SJCRH30 (cell line): Measurements from ENCODE around the gene SLC6A6. TPM values are rescaled to one million over a fixed set of nuclear protein-coding genes. Genes with fewer than 3 reads are reported as not detected.

Experiments used
- DNase-seq, 2 experiments: peaks; one replicate each; pipeline ENCODE4 v3.0.0-alpha.2; 2015 to 2020
- H3K27ac ChIP-seq: fragments of 250-450 bp; sonication (Bioruptor Pico); 2 replicates; pipeline ENCODE4 v1.5.1; 2020; ENCODE audit warnings: mild to moderate bottlenecking, moderate library complexity
- H3K27me3 ChIP-seq: fragments of 250-450 bp; sonication (Bioruptor Pico); 2 replicates; pipeline ENCODE4 v1.5.1; 2020; ENCODE audit warnings: mild to moderate bottlenecking, moderate library complexity
- H3K36me3 ChIP-seq: fragments of 250-450 bp; sonication (Bioruptor Pico); 2 replicates; pipeline ENCODE4 v1.5.1; 2020; ENCODE audit warnings: mild to moderate bottlenecking, moderate library complexity
- H3K4me1 ChIP-seq: fragments of 250-450 bp; sonication (Bioruptor Pico); 2 replicates; pipeline ENCODE4 v1.5.1; 2020; ENCODE audit warnings: mild to moderate bottlenecking, moderate library complexity
- H3K4me3 ChIP-seq: fragments of 250-450 bp; sonication (Bioruptor Pico); 2 replicates; pipeline ENCODE4 v1.5.1; 2020; ENCODE audit warnings: mild to moderate bottlenecking, moderate library complexity
- H3K9me3 ChIP-seq: fragments of 250-450 bp; sonication (Bioruptor Pico); replicated peaks from 2 replicates; pipeline ENCODE4 v1.5.1; 2020; ENCODE audit warnings: mild to moderate bottlenecking, moderate library complexity
- total RNA-seq: library from RNA; depleted of rRNA; stranded (reverse); fragments of >200 nt; shearing (Covaris generic); gene quantifications from 2 replicates; pipeline ENCODE4 v1.2.3, GENCODE V29; 2014; rRNA removed

SLC6A6 gene
- total RNA-seq = 10.5 and 10.9 TPM in 2 replicates

- Histone ChIP-seq H3K4me3 (peak within 1 kb of the TSS; percentile 76), H3K27me3 (0 out of 2 replicates have a peak, but pooled peaks cover 4% of the 10 kb centered on the region), H3K9me3 (no peaks in the 10 kb centered on the region), H3K4me1 (0 out of 2 replicates have a peak, but pooled peaks cover 4% of the 10 kb centered on the region), H3K27ac (peak within 1 kb of the TSS; percentile 25; the same call in 1 of the 2 replicates), H3K36me3 (no peaks in the 10 kb centered on the region)
- peak; percentile 90 for DNase-seq
Observed at GRCh38 chr3:14402304-14402811, at the start of gene SLC6A6. SLC6A6 (plus strand) TSS chr3:14402606; CDS start chr3:14443635, 41,029 bp downstream.

- Histone ChIP-seq H3K36me3 (no peaks in the 10 kb centered on the region), H3K27me3 (no peaks in the 10 kb centered on the region)
- peak in 1 of 2 experiments; percentile 52 for DNase-seq
Observed at GRCh38 chr3:14353502-14353901, 48.9 kb upstream of the SLC6A6 start.

GRCh38 chr3:14357463-14357862, 44.9 kb upstream of the SLC6A6 start:
- Histone ChIP-seq H3K4me1 (peaks cover 44% of the 10 kb centered on the region), H3K4me3 (no peak overlapping the region), H3K27ac (no peak overlapping the region; the same call in 1 of the 2 replicates), H3K36me3 (no peaks in the 10 kb centered on the region), H3K9me3 (no peaks in the 10 kb centered on the region), H3K27me3 (no peaks in the 10 kb centered on the region)
- DNase-seq = peak; percentile 53 to 70

More at GRCh38 chr3:14353502-14353901, 48.9 kb upstream of the SLC6A6 start:
- H3K4me1 ChIP-seq = peaks cover 26% of the 10 kb centered on the region
- H3K9me3 ChIP-seq = no peaks in the 10 kb centered on the region
- H3K4me3 ChIP-seq = no peak overlapping the region
- H3K27ac ChIP-seq = no peak overlapping the region

GRCh38 chr3:14358426-14359211, 43.8 kb upstream of the SLC6A6 start:
- no peaks in the 10 kb centered on the region for H3K27me3 ChIP-seq
- no peaks in the 10 kb centered on the region for H3K9me3 ChIP-seq
- H3K36me3 ChIP-seq = no peaks in the 10 kb centered on the region
- peak overlapping the region; percentile 9; the same call in 1 of the 2 replicates for H3K27ac ChIP-seq
- H3K4me3 ChIP-seq = no peak overlapping the region
- peaks cover 41% of the 10 kb centered on the region for H3K4me1 ChIP-seq
- DNase-seq = peak; percentile 51 to 68

GRCh38 chr3:14359348-14359747, 43.1 kb upstream of the SLC6A6 start:
- Histone ChIP-seq H3K36me3 (no peaks in the 10 kb centered on the region), H3K9me3 (no peaks in the 10 kb centered on the region), H3K4me1 (peaks cover 47% of the 10 kb centered on the region), H3K4me3 (no peak overlapping the region), H3K27ac (no peak overlapping the region; the same call in 1 of the 2 replicates), H3K27me3 (no peaks in the 10 kb centered on the region)
- no peak for DNase-seq

- DNase-seq = peak; percentile 51 to 63
- peaks cover 47% of the 10 kb centered on the region for H3K4me1 ChIP-seq
Observed at GRCh38 chr3:14360123-14360881, 42.1 kb upstream of the SLC6A6 start.

GRCh38 chr3:14361068-14361677, 41.2 kb upstream of the SLC6A6 start:
- no peak for DNase-seq
- no peak overlapping the region for H3K4me3 ChIP-seq
- no peaks in the 10 kb centered on the region for H3K9me3 ChIP-seq
- H3K4me1 ChIP-seq = peaks cover 47% of the 10 kb centered on the region
- H3K36me3 ChIP-seq = no peaks in the 10 kb centered on the region
- H3K27me3 ChIP-seq = no peaks in the 10 kb centered on the region
- H3K27ac ChIP-seq = peak overlapping the region; percentile 68

More at GRCh38 chr3:14360123-14360881, 42.1 kb upstream of the SLC6A6 start:
- H3K9me3 ChIP-seq = no peaks in the 10 kb centered on the region
- H3K27me3 ChIP-seq = no peaks in the 10 kb centered on the region
- peak overlapping the region; percentile 68 for H3K27ac ChIP-seq
- H3K4me3 ChIP-seq = no peak overlapping the region
- H3K36me3 ChIP-seq = no peaks in the 10 kb centered on the region

GRCh38 chr3:14362890-14363289, 39.5 kb upstream of the SLC6A6 start:
- no peaks in the 10 kb centered on the region for H3K36me3 ChIP-seq
- peaks cover 38% of the 10 kb centered on the region for H3K4me1 ChIP-seq
- H3K9me3 ChIP-seq = no peaks in the 10 kb centered on the region
- H3K27me3 ChIP-seq = no peaks in the 10 kb centered on the region
- H3K4me3 ChIP-seq = no peak overlapping the region
- DNase-seq = no peak
- no peak overlapping the region for H3K27ac ChIP-seq

GRCh38 chr3:14363379-14363778, 39.0 kb upstream of the SLC6A6 start:
- Histone ChIP-seq H3K27ac (0 out of 2 replicates have a peak overlapping the region, but pooled peaks have one; percentile 16), H3K36me3 (no peaks in the 10 kb centered on the region), H3K4me3 (no peak overlapping the region), H3K9me3 (no peaks in the 10 kb centered on the region), H3K27me3 (no peaks in the 10 kb centered on the region), H3K4me1 (peaks cover 33% of the 10 kb centered on the region)
- DNase-seq = no peak

GRCh38 chr3:14363991-14364390, 38.4 kb upstream of the SLC6A6 start:
- H3K27ac ChIP-seq = peak overlapping the region; percentile 16; the same call in 1 of the 2 replicates

GRCh38 chr3:14364580-14365292, 37.7 kb upstream of the SLC6A6 start:
- H3K27me3 ChIP-seq = no peaks in the 10 kb centered on the region
- no peak for DNase-seq
- peaks cover 28% of the 10 kb centered on the region for H3K4me1 ChIP-seq
- no peaks in the 10 kb centered on the region for H3K36me3 ChIP-seq
- H3K4me3 ChIP-seq = no peak overlapping the region
- H3K9me3 ChIP-seq = no peaks in the 10 kb centered on the region
- 0 out of 2 replicates have a peak overlapping the region, but pooled peaks have one; percentile 16 for H3K27ac ChIP-seq

More at GRCh38 chr3:14363991-14364390, 38.4 kb upstream of the SLC6A6 start:
- Histone ChIP-seq H3K27me3 (no peaks in the 10 kb centered on the region), H3K36me3 (no peaks in the 10 kb centered on the region), H3K4me3 (no peak overlapping the region), H3K4me1 (peaks cover 29% of the 10 kb centered on the region), H3K9me3 (no peaks in the 10 kb centered on the region)
- no peak for DNase-seq

GRCh38 chr3:14366248-14366647, 36.2 kb upstream of the SLC6A6 start:
- Histone ChIP-seq H3K4me1 (peaks cover 27% of the 10 kb centered on the region), H3K4me3 (no peak overlapping the region), H3K27ac (no peak overlapping the region), H3K9me3 (no peaks in the 10 kb centered on the region), H3K27me3 (no peaks in the 10 kb centered on the region), H3K36me3 (no peaks in the 10 kb centered on the region)
- DNase-seq = no peak

GRCh38 chr3:14366915-14367823, 35.2 kb upstream of the SLC6A6 start:
- Histone ChIP-seq H3K27ac (no peak overlapping the region), H3K36me3 (no peaks in the 10 kb centered on the region), H3K4me3 (no peak overlapping the region), H3K27me3 (no peaks in the 10 kb centered on the region), H3K9me3 (no peaks in the 10 kb centered on the region), H3K4me1 (peaks cover 37% of the 10 kb centered on the region)
- DNase-seq = no peak
